ENCODE data around the gene GCH1. TPM values are rescaled to one million over a fixed set of nuclear protein-coding genes. Genes with fewer than 3 reads are reported as not detected.
"Not testable (repeated sequence)": the region's sequence is repeated elsewhere in the genome, so short reads cannot be mapped to it uniquely, and the experiment has no call there.

The GCH1 gene
- total RNA-seq, 4 donors from 2014 or later = 9.3 to 19.8 (median 15.5) TPM

DNA sequence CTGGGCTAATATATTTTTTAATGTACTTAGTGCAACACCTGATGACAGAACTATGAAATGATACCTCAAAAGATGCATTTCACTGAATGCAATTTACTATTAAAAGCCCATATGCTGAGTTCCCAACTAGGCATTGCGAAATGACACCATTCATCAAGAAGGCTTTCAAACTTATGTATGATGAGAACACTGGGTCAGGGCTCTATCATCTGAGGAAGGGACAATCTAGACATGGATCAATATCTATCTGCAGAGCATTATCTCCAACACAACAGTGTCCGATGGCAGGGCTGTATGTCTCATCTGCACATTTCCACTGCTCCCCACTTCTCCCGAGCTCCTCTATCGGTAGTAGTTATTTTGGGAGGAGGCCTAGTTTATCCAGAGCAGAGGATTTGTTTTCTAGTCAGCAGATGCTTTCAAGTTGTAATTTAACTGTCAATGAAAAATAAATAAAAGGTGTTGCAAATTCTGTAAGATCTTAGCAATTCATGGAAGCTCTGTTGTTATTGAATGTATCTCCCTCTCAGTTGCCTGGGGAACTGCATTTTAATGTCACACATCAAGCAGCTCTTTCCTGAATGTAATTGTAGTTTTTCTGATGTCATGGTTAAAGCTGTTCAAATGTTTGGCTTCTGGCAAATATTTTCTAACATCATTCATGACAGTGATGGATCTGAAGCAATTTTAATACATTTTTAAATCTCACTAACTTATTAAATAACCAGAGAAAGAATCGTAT is 7.4 kb upstream of the GCH1 start:
- DNase-seq = no peak

DNA sequence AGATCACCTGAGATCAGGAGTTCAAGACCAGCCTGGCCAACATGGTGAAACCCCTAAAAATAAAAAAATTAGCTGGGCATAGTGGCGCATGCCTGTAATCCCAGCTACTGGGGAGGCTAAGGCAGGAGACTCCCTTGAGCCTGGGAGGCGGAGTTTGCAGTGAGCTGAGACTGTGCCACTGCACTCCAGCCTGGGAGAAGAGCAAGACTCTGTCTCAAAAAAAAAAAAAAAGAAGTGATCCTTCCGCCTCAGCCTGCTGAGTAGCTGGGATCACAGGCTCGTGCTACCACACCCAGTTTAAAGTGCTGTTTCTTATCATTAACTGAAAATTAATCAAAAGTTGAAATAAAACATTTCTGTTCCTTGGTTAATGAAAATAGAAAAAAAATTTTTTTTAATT is 6.3 kb upstream of the GCH1 start:
- H3K9me3 ChIP-seq, H3K4me3 ChIP-seq, H3K27ac ChIP-seq, H3K27me3 ChIP-seq, DNase-seq, H3K4me1 ChIP-seq, H3K36me3 ChIP-seq: not testable (repeated sequence)
- intact Hi-C loops (cut with DNase I) = loop anchor here (10.0 kb wide), 1 partner anchor 134 kb away; no protein-coding TSS in a partner anchor
- WGBS, 2 donors = 78 to 89% methylated on average over 4 of the region's 4 CpGs

More for the DNA sequence above, 7.4 kb upstream of the GCH1 start:
- WGBS, 2 donors = 84 to 91% methylated on average over 5 of the region's 5 CpGs
- H3K4me1 ChIP-seq = no peaks in the 10 kb centered on the region
- no peak overlapping the region for H3K4me3 ChIP-seq
- no peaks in the 10 kb centered on the region for H3K36me3 ChIP-seq
- TF ChIP-seq, protein P1, sequence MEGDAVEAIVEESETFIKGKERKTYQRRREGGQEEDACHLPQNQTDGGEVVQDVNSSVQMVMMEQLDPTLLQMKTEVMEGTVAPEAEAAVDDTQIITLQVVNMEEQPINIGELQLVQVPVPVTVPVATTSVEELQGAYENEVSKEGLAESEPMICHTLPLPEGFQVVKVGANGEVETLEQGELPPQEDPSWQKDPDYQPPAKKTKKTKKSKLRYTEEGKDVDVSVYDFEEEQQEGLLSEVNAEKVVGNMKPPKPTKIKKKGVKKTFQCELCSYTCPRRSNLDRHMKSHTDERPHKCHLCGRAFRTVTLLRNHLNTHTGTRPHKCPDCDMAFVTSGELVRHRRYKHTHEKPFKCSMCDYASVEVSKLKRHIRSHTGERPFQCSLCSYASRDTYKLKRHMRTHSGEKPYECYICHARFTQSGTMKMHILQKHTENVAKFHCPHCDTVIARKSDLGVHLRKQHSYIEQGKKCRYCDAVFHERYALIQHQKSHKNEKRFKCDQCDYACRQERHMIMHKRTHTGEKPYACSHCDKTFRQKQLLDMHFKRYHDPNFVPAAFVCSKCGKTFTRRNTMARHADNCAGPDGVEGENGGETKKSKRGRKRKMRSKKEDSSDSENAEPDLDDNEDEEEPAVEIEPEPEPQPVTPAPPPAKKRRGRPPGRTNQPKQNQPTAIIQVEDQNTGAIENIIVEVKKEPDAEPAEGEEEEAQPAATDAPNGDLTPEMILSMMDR (IDR thresholded peaks at IDR 0.05) = no peak
- no peak for TF ChIP-seq POLR2A (IDR thresholded peaks at IDR 0.05)
- intact Hi-C loops (cut with DNase I) = loop anchor here (10.0 kb wide), 1 partner anchor 135 kb away; no protein-coding TSS in a partner anchor
- H3K9me3 ChIP-seq = no peaks in the 10 kb centered on the region
- H3K27me3 ChIP-seq = no peaks in the 10 kb centered on the region
- H3K27ac ChIP-seq = no peak overlapping the region

DNA sequence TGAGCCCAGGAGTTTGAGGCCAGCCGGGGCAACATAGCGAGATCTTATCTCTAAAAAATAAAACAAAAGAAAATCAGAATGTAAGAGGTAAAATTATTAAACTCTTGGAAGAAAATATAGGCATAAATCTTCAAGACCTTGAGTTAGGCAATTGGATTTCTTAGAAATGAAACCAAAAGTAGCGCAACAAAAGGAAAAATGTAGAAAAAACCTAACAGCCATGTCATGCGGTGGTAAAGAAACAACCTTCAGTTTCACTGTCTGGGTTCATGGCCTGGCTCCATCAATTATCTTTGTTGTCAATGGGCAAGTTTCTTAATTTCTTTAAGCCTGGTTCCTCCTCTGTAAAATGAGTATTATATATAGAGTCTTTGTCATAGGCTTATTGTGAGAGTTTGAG is 5.6 kb upstream of the GCH1 start:
- peaks cover 0 to 4% (median 0%) of the 10 kb centered on the region in 3 donors for H3K4me1 ChIP-seq
- no peak for TF ChIP-seq POLR2A (IDR thresholded peaks at IDR 0.05)
- TF ChIP-seq, protein P1 (IDR thresholded peaks at IDR 0.05) = no peak
- no peaks in the 10 kb centered on the region for H3K9me3 ChIP-seq
- no peaks in the 10 kb centered on the region for H3K36me3 ChIP-seq
- no peaks in the 10 kb centered on the region for H3K27me3 ChIP-seq
- no peak overlapping the region for H3K27ac ChIP-seq
- intact Hi-C loops (cut with DNase I) = loop anchor here (10.0 kb wide), 1 partner anchor 133 kb away; no protein-coding TSS in a partner anchor
- no peak for DNase-seq
- 65 to 72% methylated on average over 4 of the region's 4 CpGs for WGBS, 2 donors
- H3K4me3 ChIP-seq = no peak overlapping the region

DNA sequence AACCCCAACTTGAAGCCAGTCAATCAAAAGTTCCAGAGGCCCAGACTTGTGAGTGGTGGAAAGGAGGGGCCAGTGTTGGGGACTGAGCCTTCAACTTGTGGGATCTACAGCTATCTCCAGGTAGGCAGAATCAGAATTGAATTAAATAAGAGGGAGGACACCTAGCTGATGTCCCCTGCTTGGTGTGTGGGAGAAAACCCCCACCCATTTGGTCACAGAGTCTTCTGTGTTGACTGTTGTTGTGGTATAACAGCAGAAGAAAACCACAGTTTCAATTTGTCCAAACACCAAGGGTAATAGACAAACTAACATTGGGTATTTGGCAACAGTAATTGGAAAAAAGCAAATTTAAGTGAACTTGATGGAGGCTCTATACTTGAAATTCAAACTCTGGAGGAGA is 3.4 kb upstream of the GCH1 start:
- no peak for DNase-seq
- Histone ChIP-seq H3K27ac (no peak overlapping the region), H3K36me3 (no peaks in the 10 kb centered on the region), H3K4me1 (peaks cover 0 to 13% (median 0%) of the 10 kb centered on the region in 3 donors), H3K9me3 (no peaks in the 10 kb centered on the region), H3K4me3 (no peak overlapping the region), H3K27me3 (no peaks in the 10 kb centered on the region)
- TF ChIP-seq, protein P1 (IDR thresholded peaks at IDR 0.05) = no peak
- no peak for TF ChIP-seq POLR2A (IDR thresholded peaks at IDR 0.05)
- intact Hi-C loops (cut with DNase I) = loop anchor here (10.0 kb wide), 1 partner anchor 131 kb away; no protein-coding TSS in a partner anchor

DNA sequence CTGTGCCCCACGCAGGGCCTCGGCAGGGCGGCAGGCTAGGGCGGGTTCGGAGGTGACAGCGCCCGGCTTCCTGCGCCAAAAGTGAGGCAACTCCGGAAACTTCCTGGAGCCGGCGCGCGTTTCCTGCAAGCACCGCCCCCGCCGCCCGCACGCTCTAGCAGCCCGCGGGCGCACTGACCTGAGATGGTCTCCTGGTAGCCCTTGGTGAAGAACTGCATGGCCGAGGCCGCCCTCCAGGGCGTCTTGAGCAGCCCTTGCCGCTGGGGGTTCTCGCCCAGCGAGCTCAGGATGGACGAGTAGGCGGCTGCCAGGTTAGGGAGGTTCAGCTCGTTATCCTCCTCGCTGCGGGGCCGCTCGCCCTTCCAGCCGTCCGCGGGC is 494 bp downstream of the GCH1 start:
- no peaks in the 10 kb centered on the region for H3K9me3 ChIP-seq
- H3K36me3 ChIP-seq = no peaks in the 10 kb centered on the region
- WGBS, 2 donors = 0% methylated on average over 4 of the region's 37 CpGs; no CpG with 5 or more reads in 1 of the 2 donors
- H3K4me1 ChIP-seq = peaks cover 0 to 21% (median 0%) of the 10 kb centered on the region in 3 donors
- intact Hi-C loops (cut with DNase I) = loop anchor here (10.0 kb wide), 1 partner anchor 127 kb away; no protein-coding TSS in a partner anchor
- no peaks in the 10 kb centered on the region for H3K27me3 ChIP-seq
- peak overlapping the region; percentile 66 to 94 (median 78) for H3K4me3 ChIP-seq
- peak overlapping the region; percentile 87 to 96 (median 92) for H3K27ac ChIP-seq
- peak in 1 of 4 donors; percentile 7 for TF ChIP-seq POLR2A (IDR thresholded peaks at IDR 0.05)
- TF ChIP-seq, protein P1 (IDR thresholded peaks at IDR 0.05) = peak in 2 of 6 experiments; percentile 2 to 10
- peak; percentile 10 for DNase-seq
